IMR-90 (cell line): Measurements from ENCODE around the gene ABL1. TPM values are rescaled to one million over a fixed set of nuclear protein-coding genes. Genes with fewer than 3 reads are reported as not detected.

Experiments
- ATAC-seq: fragments of 200-7000 bp; cut with Tn5 transposase; 2 replicates; pipeline ENCODE4 v1.9.1; 2020; ENCODE audit warnings: low read depth, mild to moderate bottlenecking, moderate library complexity
- BruUV-seq: library from RNA; stranded (reverse); fragments of 400-500 nt; replicated peaks from 2 replicates; lab custom pipeline; 2021; lab: Mats Ljungman, UMichigan
- CTCF ChIA-PET: fragments of 300-600 bp; formaldehyde crosslinking; extraction: SDS; loops from one replicate; lab custom pipeline; 2021; ENCODE audit warnings: antibody characterized with exemption; lab: Yijun Ruan, JAX
- POLR2A ChIA-PET: fragments of 300-600 bp; sonication (Branson Sonifier 250); formaldehyde crosslinking; loops from one replicate; lab custom pipeline; 2022; ENCODE audit warnings: antibody characterized with exemption; ENCODE audit not compliant: unreplicated experiment; lab: Charles Lee
- DNase-seq: peaks from one replicate; pipeline ENCODE4 v3.0.0; 2013
- H2AFZ ChIP-seq: replicated peaks from 2 replicates; pipeline ENCODE3; 2013; ENCODE audit warnings: low read length, mild to moderate bottlenecking; ENCODE audit not compliant: poor library complexity
- H2AK5ac ChIP-seq: 2 replicates; pipeline ENCODE4 v1.6.1; 2013; ENCODE audit warnings: low read depth, low read length, inconsistent platforms
- H2AK9ac ChIP-seq: replicated peaks from 2 replicates; pipeline ENCODE3; 2013; ENCODE audit warnings: mild to moderate bottlenecking, low read depth, low read length, moderate library complexity; ENCODE audit not compliant: poor library complexity
- H2BK120ac ChIP-seq: 2 replicates; pipeline ENCODE4 v1.6.1; 2013; ENCODE audit warnings: low read depth, low read length, inconsistent platforms
- H2BK15ac ChIP-seq: 3 replicates; pipeline ENCODE4 v1.6.1; 2013; ENCODE audit warnings: low read depth, low read length, inconsistent platforms
- H2BK20ac ChIP-seq: 2 replicates; pipeline ENCODE4 v1.6.1; 2013; ENCODE audit warnings: low read depth, mild to moderate bottlenecking, inconsistent platforms, low read length, moderate library complexity
- H2BK5ac ChIP-seq: 2 replicates; pipeline ENCODE4 v1.6.1; 2013; ENCODE audit warnings: mild to moderate bottlenecking, low read depth, low read length, inconsistent platforms; ENCODE audit not compliant: poor library complexity, severe bottlenecking
- H3K14ac ChIP-seq: replicated peaks from 2 replicates; pipeline ENCODE4 v1.6.1; 2013; ENCODE audit warnings: low read depth, low read length, inconsistent platforms
- H3K18ac ChIP-seq: 2 replicates; pipeline ENCODE4 v1.6.1; 2013; ENCODE audit warnings: low read depth, low read length, control low read depth
- H3K23ac ChIP-seq: 2 replicates; pipeline ENCODE4 v1.6.1; 2013; ENCODE audit warnings: low read depth, low read length, inconsistent platforms
- H3K27ac ChIP-seq: 2 replicates; pipeline ENCODE4 v1.5.1; 2013; ENCODE audit warnings: mild to moderate bottlenecking, control low read depth, low read length; ENCODE audit not compliant: insufficient read depth
- H3K27me3 ChIP-seq: 2 replicates; pipeline ENCODE4 v1.6.1; 2013; ENCODE audit warnings: low read length; ENCODE audit not compliant: control insufficient read depth, insufficient read depth
- H3K36me3 ChIP-seq: 2 replicates; pipeline ENCODE4 v1.6.1; 2013; ENCODE audit warnings: low read length, mixed read lengths; ENCODE audit not compliant: control insufficient read depth, insufficient read depth
- H3K4ac ChIP-seq: 2 replicates; pipeline ENCODE4 v1.6.1; 2013; ENCODE audit warnings: low read depth, low read length, inconsistent platforms
- H3K4me1 ChIP-seq: 2 replicates; pipeline ENCODE4 v1.6.1; 2013; ENCODE audit warnings: low read length, mixed read lengths; ENCODE audit not compliant: control insufficient read depth, insufficient read depth
- H3K4me2 ChIP-seq: 2 replicates; pipeline ENCODE4 v1.6.1; 2013; ENCODE audit warnings: low read depth, mild to moderate bottlenecking, control low read depth, low read length, moderate library complexity
- H3K4me3 ChIP-seq: 2 replicates; pipeline ENCODE4 v1.5.1; 2013; ENCODE audit warnings: low read depth, mild to moderate bottlenecking, control low read depth, low read length, moderate library complexity; ENCODE audit not compliant: insufficient read depth
- H3K56ac ChIP-seq: 2 replicates; pipeline ENCODE4 v1.6.1; 2013; ENCODE audit warnings: low read length, inconsistent platforms; ENCODE audit not compliant: insufficient read depth; ENCODE audit errors: extremely low read depth
- H3K79me1 ChIP-seq, 2 experiments: 2 replicates each; pipeline ENCODE4 v1.6.1; 2013; ENCODE audit warnings: low read length in 2 of 2, inconsistent platforms in 1 of 2, low read depth in 1 of 2
- H3K9ac ChIP-seq: 2 replicates; pipeline ENCODE4 v1.6.1; 2013; ENCODE audit warnings: low read depth, low read length, control low read depth
- H3K9me1 ChIP-seq: 2 replicates; pipeline ENCODE4 v1.6.1; 2013; ENCODE audit warnings: low read length, inconsistent platforms; ENCODE audit not compliant: insufficient read depth
- H3K9me3 ChIP-seq: 2 replicates; pipeline ENCODE4 v1.6.1; 2013; ENCODE audit warnings: low read length; ENCODE audit not compliant: control insufficient read depth, insufficient read depth
- H4K20me1 ChIP-seq: 2 replicates; pipeline ENCODE4 v1.6.1; 2013; ENCODE audit warnings: low read length, inconsistent platforms; ENCODE audit not compliant: insufficient read depth
- H4K5ac ChIP-seq: 2 replicates; pipeline ENCODE4 v1.6.1; 2013; ENCODE audit warnings: mild to moderate bottlenecking, low read depth, low read length, control low read depth
- H4K8ac ChIP-seq, 2 experiments: 2 replicates each; pipeline ENCODE4 v1.6.1; 2013; ENCODE audit warnings: low read depth in 2 of 2, low read length in 2 of 2, control low read depth in 1 of 2, inconsistent platforms in 1 of 2
- H4K91ac ChIP-seq: 2 replicates; pipeline ENCODE4 v1.6.1; 2013; ENCODE audit warnings: low read depth, low read length, inconsistent platforms; ENCODE audit not compliant: insufficient read depth
- BHLHE40 ChIP-seq: fragments of 150-350 bp; IDR thresholded peaks from 2 replicates; pipeline ENCODE4 v1.6.1; 2016; ENCODE audit warnings: mild to moderate bottlenecking, low read depth, low read length
- CEBPB ChIP-seq: IDR thresholded peaks from 2 replicates; pipeline ENCODE4 v1.6.1; 2012; ENCODE audit warnings: low read depth, low read length, improper control_type of control experiment
- CHD1 ChIP-seq: IDR thresholded peaks from 2 replicates; pipeline ENCODE4 v1.6.1; 2012; ENCODE audit warnings: low read depth, low read length, improper control_type of control experiment
- FOS ChIP-seq: fragments of 150-350 bp; IDR thresholded peaks from 2 replicates; pipeline ENCODE4 v1.6.1; 2016; ENCODE audit warnings: low read depth, low read length
- MAZ ChIP-seq: IDR thresholded peaks from 2 replicates; pipeline ENCODE4 v1.6.1; 2012; ENCODE audit warnings: low read depth, mild to moderate bottlenecking, low read length, improper control_type of control experiment, moderate library complexity, borderline replicate concordance
- MXI1 ChIP-seq: IDR thresholded peaks from 2 replicates; pipeline ENCODE4 v1.6.1; 2012; ENCODE audit warnings: low read depth, mild to moderate bottlenecking, low read length, moderate library complexity, borderline replicate concordance
- NFE2L2 ChIP-seq: fragments of 150-350 bp; IDR thresholded peaks from 2 replicates; pipeline ENCODE4 v1.6.1; 2016; ENCODE audit warnings: low read depth, mild to moderate bottlenecking, low read length
- POLR2A ChIP-seq: IDR thresholded peaks from 2 replicates; pipeline ENCODE4 v1.6.1; 2012; ENCODE audit warnings: mild to moderate bottlenecking, low read depth, low read length
- RAD21 ChIP-seq: IDR thresholded peaks from 2 replicates; pipeline ENCODE4 v1.6.1; 2012; ENCODE audit warnings: low read length, improper control_type of control experiment
- RCOR1 ChIP-seq: IDR thresholded peaks from 2 replicates; pipeline ENCODE4 v1.6.1; 2012; ENCODE audit warnings: mild to moderate bottlenecking, low read length, improper control_type of control experiment; ENCODE audit not compliant: insufficient replicate concordance
- RFX5 ChIP-seq: IDR thresholded peaks from 2 replicates; pipeline ENCODE4 v1.8.0; 2012; ENCODE audit warnings: low read depth, mild to moderate bottlenecking, low read length, moderate library complexity
- SMC3 ChIP-seq: fragments of 150-350 bp; IDR thresholded peaks from 2 replicates; pipeline ENCODE4 v1.6.1; 2016; ENCODE audit warnings: low read depth, mild to moderate bottlenecking, antibody characterized with exemption, low read length, moderate library complexity
- WGBS, 2 experiments: methylation state at CpG; one replicate each; pipeline versions ENCODE4 v1.1.5 to v1.1.7; 2013; ENCODE audit warnings: missing lambda C conversion rate in 2 of 2; ENCODE audit not compliant: insufficient read length in 1 of 2; ENCODE audit errors: extremely low coverage in 2 of 2; 5-methylcytosine and 5-hydroxymethylcytosine counted together
- dilution Hi-C: fragments of 300-500 bp; cut with HindIII; formaldehyde crosslinking; loops from one replicate; pipeline ENCODE4 v1.14.3; 2018; ENCODE audit warnings: low sequenced_read_pairs; ENCODE audit not compliant: unreplicated experiment
- in situ Hi-C: fragments of 300-500 bp; cut with MboI; formaldehyde crosslinking; loops from 3 replicates; pipeline ENCODE4 v1.14.3; 2019; ENCODE audit warnings: low sequenced_read_pairs, inconsistent platforms, mixed read lengths
- intact Hi-C: fragments of 100-400 bp; cut with micrococcal nuclease; formaldehyde crosslinking; loops from 2 replicates; pipeline ENCODE4 v1.10.0; 2022
- polyA plus RNA-seq, 3 experiments: library from polyadenylated mRNA; depleted of rRNA; stranded (reverse); fragments of >200 nt; gene quantifications; 2 replicates each; pipeline ENCODE4 v1.2.3, GENCODE V29; 2012; ENCODE audit warnings: low replicate concordance in 1 of 3
- total RNA-seq: library from RNA; depleted of rRNA; stranded (reverse); fragments of >200 nt; gene quantifications from 2 replicates; pipeline ENCODE4 v1.2.3, GENCODE V29; 2012
- TF ChIP-seq, protein P1 (sequence below): fragments of 150-350 bp; IDR thresholded peaks from 2 replicates; pipeline ENCODE4 v1.6.1; 2016; ENCODE audit warnings: low read depth, mild to moderate bottlenecking, low read length, moderate library complexity, borderline replicate concordance
- TF ChIP-seq, protein P2 (sequence below): conservative IDR thresholded peaks from 2 replicates; pipeline ENCODE4 v1.5.1; 2012; ENCODE audit warnings: mild to moderate bottlenecking, low read depth, low read length, improper control_type of control experiment

The ABL1 gene
- total and polyA plus RNA-seq, 2 of the 4 experiments (the other 2 are of a cell fraction) = 33.7 to 49.1 TPM

DNA sequence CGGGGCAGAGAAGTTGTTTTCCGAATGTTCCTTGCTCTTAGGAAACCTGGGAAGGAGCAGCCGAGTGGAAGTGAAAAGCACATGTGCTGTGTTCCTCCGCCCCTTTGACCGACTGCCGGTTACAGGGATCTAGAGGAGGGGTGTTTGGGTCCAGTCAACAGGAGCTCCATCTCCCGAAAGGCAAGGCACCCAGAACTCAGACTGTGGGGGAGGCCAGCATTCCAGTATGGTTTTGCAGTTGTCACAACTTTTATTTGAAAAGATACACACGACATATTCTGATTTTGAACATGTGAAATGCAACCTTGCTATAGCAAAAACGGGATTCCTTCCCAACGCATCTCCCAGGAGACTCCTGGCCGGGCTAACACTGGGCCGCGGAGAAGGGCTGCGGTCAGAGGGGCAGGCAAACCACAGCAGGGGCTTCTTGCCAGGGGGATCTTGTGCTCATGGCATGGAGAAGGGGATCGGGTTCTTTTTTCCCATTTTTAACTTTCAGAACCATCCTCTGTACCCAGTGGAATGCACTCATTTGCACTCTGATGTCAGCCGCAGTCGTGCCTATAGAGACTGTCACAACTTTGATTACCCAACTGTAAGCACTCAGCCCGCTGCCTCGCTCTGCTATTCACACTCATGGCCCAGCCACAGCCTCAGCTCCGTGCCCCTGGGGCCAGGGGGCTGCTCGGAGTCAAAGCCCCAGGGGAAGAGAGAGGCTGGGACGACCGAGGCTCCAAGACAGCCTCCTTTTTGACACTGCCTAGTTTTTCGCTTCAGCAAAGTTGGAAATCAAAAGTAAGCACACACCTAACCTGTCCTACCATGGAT lies 57.6 kb downstream of the ABL1 start:
- no peak overlapping the region for H2BK5ac ChIP-seq
- H3K4me3 ChIP-seq = no peak overlapping the region
- H2BK120ac ChIP-seq = no peak overlapping the region
- peaks cover under 1% of the 10 kb centered on the region; the same call in 1 of the 2 replicates for H3K4me1 ChIP-seq
- no peak overlapping the region for H3K4me2 ChIP-seq
- no peak overlapping the region for H3K23ac ChIP-seq
- no peak overlapping the region for H3K18ac ChIP-seq
- peaks cover 4% of the 10 kb centered on the region; the same call in 1 of the 2 replicates for H3K9me1 ChIP-seq
- ChIA-PET POLR2A (no interaction called here), CTCF (interaction anchor here (0.7 kb wide), 1 partner anchor 40 kb away, joined by 4 read pairs; no protein-coding TSS in a partner anchor)
- 89% methylated on average over 8 of the region's 24 CpGs; no CpG with 5 or more reads in 1 of the 2 experiments for WGBS, 2 experiments
- DNase-seq (no peak), ATAC-seq (no peak)
- peak overlapping the region; percentile 60 for H2AK9ac ChIP-seq
- no peak overlapping the region for H4K91ac ChIP-seq
- no peak overlapping the region for H3K56ac ChIP-seq
- intact Hi-C loops (loop anchor here (5.0 kb wide), 3 partner anchors 45 to 155 kb away; partner anchors contain the start of gene FIBCD1), dilution Hi-C loops (no loop called here), in situ Hi-C loops (no loop called here)
- no peaks in the 10 kb centered on the region for H3K9me3 ChIP-seq
- peaks cover 20% of the 10 kb centered on the region for H4K20me1 ChIP-seq
- no peak overlapping the region for H4K8ac ChIP-seq
- no peak overlapping the region for H2AK5ac ChIP-seq
- peaks cover 4 to 18% of the 10 kb centered on the region in 2 experiments for H3K79me1 ChIP-seq
- no peak overlapping the region for H2BK20ac ChIP-seq
- H3K27me3 ChIP-seq = no peaks in the 10 kb centered on the region
- H3K4ac ChIP-seq = no peak overlapping the region
- H2BK15ac ChIP-seq = no peak overlapping the region
- H3K27ac ChIP-seq = no peak overlapping the region
- no peak overlapping the region for H4K5ac ChIP-seq
- no peak overlapping the region for H2AFZ ChIP-seq
- peaks cover 55% of the 10 kb centered on the region for H3K36me3 ChIP-seq
- no peak overlapping the region for H3K9ac ChIP-seq
- no TSS peak for BruUV-seq
- no peak overlapping the region for H3K14ac ChIP-seq
- no peak for TF ChIP-seq BHLHE40
- TF ChIP-seq FOS = no peak
- TF ChIP-seq MAZ = no peak
- TF ChIP-seq RCOR1 = no peak
- TF ChIP-seq CEBPB = no peak
- no peak for TF ChIP-seq CHD1
- no peak for TF ChIP-seq RFX5
- no peak for TF ChIP-seq NFE2L2
- no peak for TF ChIP-seq RAD21
- TF ChIP-seq MXI1 = no peak
- no peak for TF ChIP-seq SMC3
- TF ChIP-seq POLR2A = no peak
- TF ChIP-seq, protein P1, sequence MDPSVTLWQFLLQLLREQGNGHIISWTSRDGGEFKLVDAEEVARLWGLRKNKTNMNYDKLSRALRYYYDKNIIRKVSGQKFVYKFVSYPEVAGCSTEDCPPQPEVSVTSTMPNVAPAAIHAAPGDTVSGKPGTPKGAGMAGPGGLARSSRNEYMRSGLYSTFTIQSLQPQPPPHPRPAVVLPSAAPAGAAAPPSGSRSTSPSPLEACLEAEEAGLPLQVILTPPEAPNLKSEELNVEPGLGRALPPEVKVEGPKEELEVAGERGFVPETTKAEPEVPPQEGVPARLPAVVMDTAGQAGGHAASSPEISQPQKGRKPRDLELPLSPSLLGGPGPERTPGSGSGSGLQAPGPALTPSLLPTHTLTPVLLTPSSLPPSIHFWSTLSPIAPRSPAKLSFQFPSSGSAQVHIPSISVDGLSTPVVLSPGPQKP = no peak
- TF ChIP-seq, protein P2, sequence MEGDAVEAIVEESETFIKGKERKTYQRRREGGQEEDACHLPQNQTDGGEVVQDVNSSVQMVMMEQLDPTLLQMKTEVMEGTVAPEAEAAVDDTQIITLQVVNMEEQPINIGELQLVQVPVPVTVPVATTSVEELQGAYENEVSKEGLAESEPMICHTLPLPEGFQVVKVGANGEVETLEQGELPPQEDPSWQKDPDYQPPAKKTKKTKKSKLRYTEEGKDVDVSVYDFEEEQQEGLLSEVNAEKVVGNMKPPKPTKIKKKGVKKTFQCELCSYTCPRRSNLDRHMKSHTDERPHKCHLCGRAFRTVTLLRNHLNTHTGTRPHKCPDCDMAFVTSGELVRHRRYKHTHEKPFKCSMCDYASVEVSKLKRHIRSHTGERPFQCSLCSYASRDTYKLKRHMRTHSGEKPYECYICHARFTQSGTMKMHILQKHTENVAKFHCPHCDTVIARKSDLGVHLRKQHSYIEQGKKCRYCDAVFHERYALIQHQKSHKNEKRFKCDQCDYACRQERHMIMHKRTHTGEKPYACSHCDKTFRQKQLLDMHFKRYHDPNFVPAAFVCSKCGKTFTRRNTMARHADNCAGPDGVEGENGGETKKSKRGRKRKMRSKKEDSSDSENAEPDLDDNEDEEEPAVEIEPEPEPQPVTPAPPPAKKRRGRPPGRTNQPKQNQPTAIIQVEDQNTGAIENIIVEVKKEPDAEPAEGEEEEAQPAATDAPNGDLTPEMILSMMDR = no peak
